Measurements from ENCODE around the gene PFKFB4.

GRCh38 chr3:48591436-48591835, 34.8 kb upstream of the PFKFB4 start:
- TF ChIP-seq, protein P1, sequence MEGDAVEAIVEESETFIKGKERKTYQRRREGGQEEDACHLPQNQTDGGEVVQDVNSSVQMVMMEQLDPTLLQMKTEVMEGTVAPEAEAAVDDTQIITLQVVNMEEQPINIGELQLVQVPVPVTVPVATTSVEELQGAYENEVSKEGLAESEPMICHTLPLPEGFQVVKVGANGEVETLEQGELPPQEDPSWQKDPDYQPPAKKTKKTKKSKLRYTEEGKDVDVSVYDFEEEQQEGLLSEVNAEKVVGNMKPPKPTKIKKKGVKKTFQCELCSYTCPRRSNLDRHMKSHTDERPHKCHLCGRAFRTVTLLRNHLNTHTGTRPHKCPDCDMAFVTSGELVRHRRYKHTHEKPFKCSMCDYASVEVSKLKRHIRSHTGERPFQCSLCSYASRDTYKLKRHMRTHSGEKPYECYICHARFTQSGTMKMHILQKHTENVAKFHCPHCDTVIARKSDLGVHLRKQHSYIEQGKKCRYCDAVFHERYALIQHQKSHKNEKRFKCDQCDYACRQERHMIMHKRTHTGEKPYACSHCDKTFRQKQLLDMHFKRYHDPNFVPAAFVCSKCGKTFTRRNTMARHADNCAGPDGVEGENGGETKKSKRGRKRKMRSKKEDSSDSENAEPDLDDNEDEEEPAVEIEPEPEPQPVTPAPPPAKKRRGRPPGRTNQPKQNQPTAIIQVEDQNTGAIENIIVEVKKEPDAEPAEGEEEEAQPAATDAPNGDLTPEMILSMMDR (IDR thresholded peaks at IDR 0.05; ENCODE audit: borderline replicate concordance, extremely low read depth, low read length, poor library complexity, severe bottlenecking), result no peak
- no peak for TF ChIP-seq EZH2 (IDR thresholded peaks at IDR 0.05; ENCODE audit: borderline replicate concordance, low read depth, low read length, severe bottlenecking)
